ENCODE data around the gene HYAL3.

The HYAL3 gene

DNA sequence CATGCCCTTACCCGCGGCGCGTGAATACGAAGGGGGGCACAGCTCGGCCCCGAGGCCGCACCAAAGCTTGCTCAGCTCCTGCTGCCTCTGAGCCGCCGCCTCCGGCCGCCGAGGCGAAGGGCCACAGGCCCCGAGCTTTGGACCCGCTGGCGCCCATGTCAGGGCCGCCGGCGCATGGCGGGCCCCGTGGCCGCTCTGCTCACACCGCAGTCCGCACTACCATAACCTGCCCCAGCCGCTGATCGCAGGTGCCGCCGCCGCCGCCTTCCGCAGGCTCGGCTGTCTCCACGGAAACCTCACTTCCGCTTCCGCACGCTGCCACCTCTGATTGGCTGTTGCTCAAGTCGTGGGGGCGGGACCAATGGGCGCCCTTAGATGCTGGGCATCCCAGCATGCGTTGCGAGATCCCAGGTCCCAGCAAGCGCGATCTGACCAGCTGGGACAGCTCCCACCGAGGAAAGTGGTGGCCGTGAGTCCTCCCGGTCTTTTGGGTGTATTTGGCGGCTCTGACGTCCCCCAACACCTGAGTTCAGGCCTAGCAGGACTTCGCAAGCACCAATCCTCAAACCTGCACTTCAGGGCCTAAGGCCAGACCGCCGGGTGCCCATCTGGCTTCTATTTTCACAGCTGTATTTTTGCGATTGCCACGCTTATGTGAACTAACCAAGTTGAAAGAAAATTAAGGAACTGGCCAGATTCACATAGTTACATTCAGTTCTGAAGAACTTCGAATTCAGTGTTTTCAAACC lies 28.9 kb upstream of the HYAL3 start, which contains the start of gene TUSC2:
TUSC2 (minus strand) TSS at position 281 of the 749 bp plus-strand sequence; CDS start at position 157, 124 bp downstream.
- H3K4me3 ChIP-seq (ENCODE audit: insufficient read depth, low read depth, low read length) = peak within 1 kb of the TSS; percentile 87
- peaks cover 5% of the 10 kb centered on the region for H3K4me1 ChIP-seq (ENCODE audit: control insufficient read depth, insufficient read depth, low read length)
- H3K36me3 ChIP-seq (ENCODE audit: control insufficient read depth, insufficient read depth, low read length) = peaks cover 33% of the 10 kb centered on the region
- H3K9me3 ChIP-seq (ENCODE audit: control insufficient read depth, low read length) = no peaks in the 10 kb centered on the region
- H3K27ac ChIP-seq (ENCODE audit: insufficient read depth, low read depth, low read length, poor library complexity, severe bottlenecking) = no peak within 1 kb of the TSS
- 6 to 7% methylated on average over 55 of the region's 55 CpGs for WGBS, 2 experiments
- no peaks in the 10 kb centered on the region for H3K27me3 ChIP-seq (ENCODE audit: control insufficient read depth, insufficient read depth, low read length, poor library complexity, severe bottlenecking)

DNA sequence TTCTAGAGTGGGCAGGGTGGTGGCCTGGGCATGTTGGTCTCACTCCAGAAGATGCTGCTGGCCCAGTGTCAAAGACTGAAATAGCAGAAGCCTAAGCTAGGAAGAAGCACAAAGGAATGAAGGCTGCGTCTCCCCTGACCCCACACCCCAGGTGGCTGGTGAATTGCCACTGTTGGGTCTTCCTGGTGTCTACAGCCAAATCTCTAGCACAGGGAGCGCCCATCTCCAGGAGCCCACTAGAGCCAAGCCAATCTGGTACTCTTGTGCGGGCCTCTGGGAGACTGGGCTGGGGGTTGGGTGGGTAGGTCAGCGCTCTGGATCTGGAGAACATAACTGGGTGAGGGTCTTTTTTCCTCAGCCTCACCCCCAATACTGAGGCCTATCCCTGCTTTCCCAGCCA lies 27.9 kb upstream of the HYAL3 start:
- Histone ChIP-seq H3K4me3 (ENCODE audit: insufficient read depth, low read depth, low read length) (peak overlapping the region; percentile 87), H3K9me3 (ENCODE audit: control insufficient read depth, low read length) (no peaks in the 10 kb centered on the region), H3K4me1 (ENCODE audit: control insufficient read depth, insufficient read depth, low read length) (peaks cover 14% of the 10 kb centered on the region), H3K27ac (ENCODE audit: insufficient read depth, low read depth, low read length, poor library complexity, severe bottlenecking) (no peak overlapping the region), H3K36me3 (ENCODE audit: control insufficient read depth, insufficient read depth, low read length) (peaks cover 33% of the 10 kb centered on the region), H3K27me3 (ENCODE audit: control insufficient read depth, insufficient read depth, low read length, poor library complexity, severe bottlenecking) (no peaks in the 10 kb centered on the region)
- WGBS, 2 experiments = 83 to 84% methylated on average over 4 of the region's 4 CpGs

DNA sequence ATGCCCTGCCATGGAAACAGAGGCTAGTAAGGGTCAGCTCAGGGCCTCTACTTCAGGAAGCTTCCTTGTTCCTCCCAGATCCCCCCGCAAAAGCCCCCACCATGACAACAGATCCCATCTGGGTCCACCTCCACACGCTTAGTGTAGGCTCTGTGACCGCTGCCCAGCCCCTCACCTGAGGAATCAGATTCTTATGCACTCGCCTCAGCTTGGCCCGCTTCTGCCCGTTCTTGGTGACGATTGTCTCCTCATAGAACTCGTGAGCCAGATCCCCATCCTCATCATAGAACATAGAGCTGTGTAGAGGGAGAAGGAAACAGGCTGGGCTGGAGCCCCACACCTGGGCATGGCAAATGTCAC lies 27.0 kb upstream of the HYAL3 start:
- H3K27ac ChIP-seq (ENCODE audit: insufficient read depth, low read depth, low read length, poor library complexity, severe bottlenecking) = no peak overlapping the region
- peaks cover 17% of the 10 kb centered on the region for H3K4me1 ChIP-seq (ENCODE audit: control insufficient read depth, insufficient read depth, low read length)
- H3K27me3 ChIP-seq (ENCODE audit: control insufficient read depth, insufficient read depth, low read length, poor library complexity, severe bottlenecking) = no peaks in the 10 kb centered on the region
- peaks cover 24% of the 10 kb centered on the region for H3K36me3 ChIP-seq (ENCODE audit: control insufficient read depth, insufficient read depth, low read length)
- H3K4me3 ChIP-seq (ENCODE audit: insufficient read depth, low read depth, low read length) = no peak overlapping the region
- WGBS, 2 experiments = 92 to 95% methylated on average over 8 of the region's 8 CpGs
- no peaks in the 10 kb centered on the region for H3K9me3 ChIP-seq (ENCODE audit: control insufficient read depth, low read length)

DNA sequence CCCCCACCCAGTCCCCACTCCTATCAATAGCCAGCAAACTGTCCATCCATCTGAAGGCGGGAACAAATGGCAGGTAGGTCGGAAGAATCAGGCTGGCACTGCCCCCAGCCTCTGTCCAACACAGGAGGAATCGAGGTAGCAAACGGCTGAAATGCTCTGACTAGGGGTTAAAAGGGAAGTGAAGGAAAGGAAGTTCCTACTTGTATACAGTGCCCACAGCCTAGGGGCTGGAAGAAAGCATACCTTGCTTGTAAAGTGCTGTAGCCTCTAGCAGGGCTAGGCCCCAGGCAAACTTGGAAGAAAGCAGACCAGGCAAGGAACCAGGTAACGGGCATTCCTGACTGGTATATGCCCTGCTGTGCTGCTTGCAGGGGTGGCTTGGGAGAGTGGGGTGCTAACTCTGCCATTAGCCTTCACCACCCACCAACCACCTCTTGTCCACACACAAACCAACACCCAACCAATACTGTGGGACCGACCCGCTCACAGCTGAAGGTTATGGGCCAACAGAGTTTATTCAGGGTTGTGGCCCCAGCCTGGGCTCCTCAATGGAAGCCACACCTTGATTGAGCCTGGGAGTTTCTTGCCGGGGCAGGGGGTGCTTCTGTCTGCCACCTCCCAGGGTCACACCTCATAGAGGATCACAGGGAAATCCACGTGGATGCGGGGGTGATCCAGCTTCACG lies 26.4 kb upstream of the HYAL3 start:
- Histone ChIP-seq H3K9me3 (ENCODE audit: control insufficient read depth, low read length) (no peaks in the 10 kb centered on the region), H3K36me3 (ENCODE audit: control insufficient read depth, insufficient read depth, low read length) (peaks cover 18% of the 10 kb centered on the region), H3K27ac (ENCODE audit: insufficient read depth, low read depth, low read length, poor library complexity, severe bottlenecking) (no peak overlapping the region), H3K4me3 (ENCODE audit: insufficient read depth, low read depth, low read length) (no peak overlapping the region), H3K4me1 (ENCODE audit: control insufficient read depth, insufficient read depth, low read length) (peaks cover 17% of the 10 kb centered on the region), H3K27me3 (ENCODE audit: control insufficient read depth, insufficient read depth, low read length, poor library complexity, severe bottlenecking) (no peaks in the 10 kb centered on the region)
- WGBS, 2 experiments = 96% methylated on average over 11 of the region's 11 CpGs

DNA sequence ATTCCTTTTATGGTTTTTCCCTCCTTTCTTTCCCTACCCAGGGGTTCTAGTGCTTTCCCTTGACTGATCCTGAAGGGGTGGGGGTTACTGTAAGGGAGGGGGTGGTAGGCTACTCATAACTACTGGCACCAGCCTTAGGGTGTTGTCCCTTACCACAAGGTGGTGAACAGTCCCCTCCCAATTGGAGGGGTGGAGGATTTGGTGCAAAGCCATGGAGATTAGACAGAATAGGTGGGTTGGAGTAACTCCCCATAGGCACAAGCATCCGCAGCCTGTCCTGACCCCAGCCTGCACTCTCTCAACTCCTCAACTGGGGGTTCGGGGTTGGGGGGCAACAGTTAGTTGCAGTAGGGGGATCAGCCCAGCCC lies 25.9 kb upstream of the HYAL3 start:
- Histone ChIP-seq H3K9me3 (ENCODE audit: control insufficient read depth, low read length) (no peaks in the 10 kb centered on the region), H3K4me1 (ENCODE audit: control insufficient read depth, insufficient read depth, low read length) (peaks cover 22% of the 10 kb centered on the region), H3K36me3 (ENCODE audit: control insufficient read depth, insufficient read depth, low read length) (peaks cover 13% of the 10 kb centered on the region), H3K4me3 (ENCODE audit: insufficient read depth, low read depth, low read length) (no peak overlapping the region), H3K27ac (ENCODE audit: insufficient read depth, low read depth, low read length, poor library complexity, severe bottlenecking) (no peak overlapping the region), H3K27me3 (ENCODE audit: control insufficient read depth, insufficient read depth, low read length, poor library complexity, severe bottlenecking) (no peaks in the 10 kb centered on the region)
- WGBS, 2 experiments = 96 to 100% methylated on average over 2 of the region's 2 CpGs

DNA sequence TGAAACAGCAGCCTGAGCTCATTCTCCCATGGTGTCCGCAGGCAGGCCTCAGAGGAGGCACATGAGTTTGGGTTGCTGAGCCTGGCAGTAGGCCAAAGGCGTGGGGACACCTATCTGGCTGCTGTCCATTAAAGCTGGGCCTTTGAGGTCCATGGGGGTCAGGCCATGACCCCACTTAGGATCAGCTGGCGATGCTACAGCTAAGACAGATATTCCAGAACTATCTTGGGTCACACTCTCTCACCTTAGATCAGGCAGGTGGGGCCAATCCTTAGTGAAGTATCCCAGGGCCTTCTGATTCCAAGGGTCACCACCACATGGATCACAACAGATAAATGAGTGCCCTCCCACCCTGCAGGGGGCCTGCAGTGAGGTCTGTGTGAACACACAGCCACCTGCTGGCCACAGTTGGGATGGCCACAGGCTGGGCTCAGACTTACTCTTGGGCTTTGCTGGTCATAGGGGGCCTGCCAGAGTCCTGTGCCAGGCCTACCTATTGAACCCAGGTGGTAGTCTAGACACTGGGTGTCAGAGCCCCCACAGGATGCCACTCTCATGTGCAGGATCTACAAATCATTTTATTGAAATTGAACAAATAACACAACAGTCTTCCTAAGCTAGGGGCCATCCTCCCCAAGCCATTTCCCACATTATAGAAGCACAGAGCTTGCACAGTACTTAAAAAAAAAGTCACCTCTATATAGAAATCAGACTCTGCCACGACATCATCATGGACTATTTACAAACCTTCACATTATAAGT lies 25.3 kb upstream of the HYAL3 start:
- H3K27ac ChIP-seq (ENCODE audit: insufficient read depth, low read depth, low read length, poor library complexity, severe bottlenecking) = no peak overlapping the region
- WGBS, 2 experiments = 67 to 78% methylated on average over 4 of the region's 4 CpGs
- H3K27me3 ChIP-seq (ENCODE audit: control insufficient read depth, insufficient read depth, low read length, poor library complexity, severe bottlenecking) = no peaks in the 10 kb centered on the region
- no peaks in the 10 kb centered on the region for H3K9me3 ChIP-seq (ENCODE audit: control insufficient read depth, low read length)
- H3K4me3 ChIP-seq (ENCODE audit: insufficient read depth, low read depth, low read length) = no peak overlapping the region
- peaks cover 9% of the 10 kb centered on the region for H3K36me3 ChIP-seq (ENCODE audit: control insufficient read depth, insufficient read depth, low read length)
- H3K4me1 ChIP-seq (ENCODE audit: control insufficient read depth, insufficient read depth, low read length) = peaks cover 26% of the 10 kb centered on the region

DNA sequence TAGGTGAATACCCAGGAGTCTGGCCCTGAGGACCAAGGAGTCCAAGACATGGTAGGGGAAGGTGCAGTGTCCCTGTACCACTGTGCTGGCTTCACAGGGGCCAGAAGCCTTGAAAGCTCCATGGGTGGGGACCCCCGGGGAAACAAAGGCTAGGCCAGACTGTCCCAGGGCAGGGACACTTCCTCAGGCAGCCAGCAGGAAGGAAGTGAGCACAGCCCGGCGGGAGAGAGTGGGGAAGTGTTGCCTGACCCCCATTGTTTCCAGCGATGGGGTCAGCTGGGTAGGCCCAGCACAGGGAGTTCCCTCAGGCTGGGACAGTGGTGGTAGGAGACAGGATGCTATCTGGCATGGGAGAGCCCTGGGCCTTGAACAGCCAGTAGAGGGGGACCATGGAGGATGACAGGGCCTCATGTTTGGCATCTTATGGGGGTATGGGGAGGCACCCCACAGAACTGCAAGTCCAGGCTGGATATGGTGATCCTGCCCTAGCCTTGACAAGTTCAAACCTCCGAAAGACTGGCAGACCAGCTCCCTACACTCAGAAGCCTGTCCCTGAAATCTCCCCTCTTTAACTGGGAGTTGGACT lies 24.5 kb upstream of the HYAL3 start:
- Histone ChIP-seq H3K9me3 (ENCODE audit: control insufficient read depth, low read length) (no peaks in the 10 kb centered on the region), H3K27ac (ENCODE audit: insufficient read depth, low read depth, low read length, poor library complexity, severe bottlenecking) (no peak overlapping the region), H3K4me3 (ENCODE audit: insufficient read depth, low read depth, low read length) (no peak overlapping the region), H3K27me3 (ENCODE audit: control insufficient read depth, insufficient read depth, low read length, poor library complexity, severe bottlenecking) (no peaks in the 10 kb centered on the region), H3K4me1 (ENCODE audit: control insufficient read depth, insufficient read depth, low read length) (peaks cover 28% of the 10 kb centered on the region), H3K36me3 (ENCODE audit: control insufficient read depth, insufficient read depth, low read length) (peaks cover 13% of the 10 kb centered on the region)
- 86 to 94% methylated on average over 5 of the region's 5 CpGs for WGBS, 2 experiments

DNA sequence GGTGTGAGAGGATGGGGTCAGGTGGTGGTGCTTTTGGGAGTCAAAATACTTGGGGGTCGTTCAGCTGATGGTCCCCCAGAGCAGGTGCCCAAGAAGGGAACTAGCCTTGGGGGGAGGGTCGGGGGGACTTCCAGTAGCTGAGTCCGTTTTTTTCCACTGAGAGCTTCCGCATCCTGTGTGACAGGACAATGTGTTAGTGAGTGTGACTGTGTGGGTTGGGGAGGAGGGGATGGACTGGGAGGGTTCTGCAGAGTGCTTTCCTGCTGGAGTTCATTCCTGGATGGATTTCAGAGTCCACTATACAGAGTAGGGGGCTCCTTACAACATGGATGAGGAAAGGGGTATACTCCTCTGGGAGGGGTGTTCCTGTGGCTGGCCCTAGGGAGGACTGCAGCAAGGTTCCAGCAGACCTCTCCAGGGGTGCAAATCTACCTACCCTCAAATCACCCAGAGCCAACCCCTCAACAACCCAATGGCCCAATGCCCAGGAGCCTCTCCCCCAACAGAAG lies 23.9 kb upstream of the HYAL3 start:
- no peaks in the 10 kb centered on the region for H3K27me3 ChIP-seq (ENCODE audit: control insufficient read depth, insufficient read depth, low read length, poor library complexity, severe bottlenecking)
- H3K9me3 ChIP-seq (ENCODE audit: control insufficient read depth, low read length) = no peaks in the 10 kb centered on the region
- peaks cover 18% of the 10 kb centered on the region for H3K36me3 ChIP-seq (ENCODE audit: control insufficient read depth, insufficient read depth, low read length)
- H3K4me1 ChIP-seq (ENCODE audit: control insufficient read depth, insufficient read depth, low read length) = peaks cover 33% of the 10 kb centered on the region
- H3K4me3 ChIP-seq (ENCODE audit: insufficient read depth, low read depth, low read length) = no peak overlapping the region
- no peak overlapping the region for H3K27ac ChIP-seq (ENCODE audit: insufficient read depth, low read depth, low read length, poor library complexity, severe bottlenecking)
- 68 to 76% methylated on average over 4 of the region's 4 CpGs for WGBS, 2 experiments

DNA sequence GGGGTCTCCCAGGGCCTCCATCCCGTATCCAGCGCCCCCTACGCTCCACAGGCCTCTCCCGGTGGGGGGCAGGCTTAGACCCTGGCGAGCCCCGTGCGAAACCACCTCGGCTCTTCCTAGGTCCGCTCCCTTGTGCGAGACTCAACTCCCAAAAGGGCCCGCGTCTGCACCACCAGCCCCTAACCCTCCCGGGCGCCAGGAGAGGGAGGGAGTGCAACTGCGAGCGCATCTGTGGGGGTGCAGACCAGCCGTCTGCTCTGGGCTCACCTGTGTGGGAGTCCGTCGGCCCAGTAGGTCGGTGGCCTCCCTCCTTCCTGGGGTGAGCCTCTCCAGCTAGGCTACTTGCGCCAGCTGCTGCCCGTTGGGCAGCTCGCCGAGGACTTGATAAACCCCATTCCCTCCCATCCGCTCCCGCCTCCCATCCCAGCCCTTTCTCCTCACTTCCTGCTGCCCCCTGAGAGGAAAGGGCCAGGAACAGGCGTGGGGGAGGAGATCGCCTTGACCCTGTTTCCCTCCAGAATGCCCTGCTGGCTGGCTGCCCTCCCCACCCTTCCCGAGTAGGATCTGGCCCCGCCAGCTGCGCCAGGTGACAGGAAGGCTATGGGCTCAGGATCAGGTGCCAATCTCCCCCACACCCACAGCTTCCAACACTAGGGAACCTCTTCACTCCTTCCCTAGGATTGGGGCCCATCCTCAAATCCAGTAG lies 23.3 kb upstream of the HYAL3 start, which contains the start of gene HYAL2:
HYAL2 (minus strand) TSS at position 360 of the 706 bp plus-strand sequence. CDS start 2,256 bp downstream, outside the sequence.
- Histone ChIP-seq H3K4me3 (ENCODE audit: insufficient read depth, low read depth, low read length) (peak within 1 kb of the TSS; percentile 89), H3K4me1 (ENCODE audit: control insufficient read depth, insufficient read depth, low read length) (peaks cover 33% of the 10 kb centered on the region), H3K27ac (ENCODE audit: insufficient read depth, low read depth, low read length, poor library complexity, severe bottlenecking) (peak within 1 kb of the TSS; percentile 99), H3K27me3 (ENCODE audit: control insufficient read depth, insufficient read depth, low read length, poor library complexity, severe bottlenecking) (no peaks in the 10 kb centered on the region), H3K36me3 (ENCODE audit: control insufficient read depth, insufficient read depth, low read length) (peaks cover 24% of the 10 kb centered on the region), H3K9me3 (ENCODE audit: control insufficient read depth, low read length) (no peaks in the 10 kb centered on the region)
- WGBS, 2 experiments = 15 to 17% methylated on average over 31 of the region's 31 CpGs

Data from ectodermal cell (in vitro differentiated cells).